ENCODE measurements around the gene ASAP3. TPM values are rescaled to one million over a fixed set of nuclear protein-coding genes. Genes with fewer than 3 reads are reported as not detected.

Gene ASAP3
- total RNA-seq, 1 experiment from 2014 or later = 71.2 TPM

GRCh38 chr1:23448846-23449245, 35.1 kb downstream of the ASAP3 start (continued):
- TF ChIP-seq, protein P1, sequence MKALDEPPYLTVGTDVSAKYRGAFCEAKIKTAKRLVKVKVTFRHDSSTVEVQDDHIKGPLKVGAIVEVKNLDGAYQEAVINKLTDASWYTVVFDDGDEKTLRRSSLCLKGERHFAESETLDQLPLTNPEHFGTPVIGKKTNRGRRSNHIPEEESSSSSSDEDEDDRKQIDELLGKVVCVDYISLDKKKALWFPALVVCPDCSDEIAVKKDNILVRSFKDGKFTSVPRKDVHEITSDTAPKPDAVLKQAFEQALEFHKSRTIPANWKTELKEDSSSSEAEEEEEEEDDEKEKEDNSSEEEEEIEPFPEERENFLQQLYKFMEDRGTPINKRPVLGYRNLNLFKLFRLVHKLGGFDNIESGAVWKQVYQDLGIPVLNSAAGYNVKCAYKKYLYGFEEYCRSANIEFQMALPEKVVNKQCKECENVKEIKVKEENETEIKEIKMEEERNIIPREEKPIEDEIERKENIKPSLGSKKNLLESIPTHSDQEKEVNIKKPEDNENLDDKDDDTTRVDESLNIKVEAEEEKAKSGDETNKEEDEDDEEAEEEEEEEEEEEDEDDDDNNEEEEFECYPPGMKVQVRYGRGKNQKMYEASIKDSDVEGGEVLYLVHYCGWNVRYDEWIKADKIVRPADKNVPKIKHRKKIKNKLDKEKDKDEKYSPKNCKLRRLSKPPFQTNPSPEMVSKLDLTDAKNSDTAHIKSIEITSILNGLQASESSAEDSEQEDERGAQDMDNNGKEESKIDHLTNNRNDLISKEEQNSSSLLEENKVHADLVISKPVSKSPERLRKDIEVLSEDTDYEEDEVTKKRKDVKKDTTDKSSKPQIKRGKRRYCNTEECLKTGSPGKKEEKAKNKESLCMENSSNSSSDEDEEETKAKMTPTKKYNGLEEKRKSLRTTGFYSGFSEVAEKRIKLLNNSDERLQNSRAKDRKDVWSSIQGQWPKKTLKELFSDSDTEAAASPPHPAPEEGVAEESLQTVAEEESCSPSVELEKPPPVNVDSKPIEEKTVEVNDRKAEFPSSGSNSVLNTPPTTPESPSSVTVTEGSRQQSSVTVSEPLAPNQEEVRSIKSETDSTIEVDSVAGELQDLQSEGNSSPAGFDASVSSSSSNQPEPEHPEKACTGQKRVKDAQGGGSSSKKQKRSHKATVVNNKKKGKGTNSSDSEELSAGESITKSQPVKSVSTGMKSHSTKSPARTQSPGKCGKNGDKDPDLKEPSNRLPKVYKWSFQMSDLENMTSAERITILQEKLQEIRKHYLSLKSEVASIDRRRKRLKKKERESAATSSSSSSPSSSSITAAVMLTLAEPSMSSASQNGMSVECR (CRISPR knock-in tag; IDR thresholded peaks at IDR 0.05; ENCODE audit: borderline replicate concordance) = no peak
- TF ChIP-seq, protein P2, sequence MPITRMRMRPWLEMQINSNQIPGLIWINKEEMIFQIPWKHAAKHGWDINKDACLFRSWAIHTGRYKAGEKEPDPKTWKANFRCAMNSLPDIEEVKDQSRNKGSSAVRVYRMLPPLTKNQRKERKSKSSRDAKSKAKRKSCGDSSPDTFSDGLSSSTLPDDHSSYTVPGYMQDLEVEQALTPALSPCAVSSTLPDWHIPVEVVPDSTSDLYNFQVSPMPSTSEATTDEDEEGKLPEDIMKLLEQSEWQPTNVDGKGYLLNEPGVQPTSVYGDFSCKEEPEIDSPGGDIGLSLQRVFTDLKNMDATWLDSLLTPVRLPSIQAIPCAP (CRISPR knock-in tag; IDR thresholded peaks at IDR 0.05) = no peak

- ChIA-PET POLR2A (no interaction called here), CTCF (interaction anchor here (0.5 to 0.7 kb wide), 4 partner anchors 37 to 1739 kb away, joined by 3 to 7 read pairs (median 3); partner anchors contain the start of gene ASAP3)
- peaks cover 16% of the 10 kb centered on the region for H3K36me3 Mint-ChIP-seq
- TF ChIP-seq, protein P3, sequence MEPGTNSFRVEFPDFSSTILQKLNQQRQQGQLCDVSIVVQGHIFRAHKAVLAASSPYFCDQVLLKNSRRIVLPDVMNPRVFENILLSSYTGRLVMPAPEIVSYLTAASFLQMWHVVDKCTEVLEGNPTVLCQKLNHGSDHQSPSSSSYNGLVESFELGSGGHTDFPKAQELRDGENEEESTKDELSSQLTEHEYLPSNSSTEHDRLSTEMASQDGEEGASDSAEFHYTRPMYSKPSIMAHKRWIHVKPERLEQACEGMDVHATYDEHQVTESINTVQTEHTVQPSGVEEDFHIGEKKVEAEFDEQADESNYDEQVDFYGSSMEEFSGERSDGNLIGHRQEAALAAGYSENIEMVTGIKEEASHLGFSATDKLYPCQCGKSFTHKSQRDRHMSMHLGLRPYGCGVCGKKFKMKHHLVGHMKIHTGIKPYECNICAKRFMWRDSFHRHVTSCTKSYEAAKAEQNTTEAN (CRISPR knock-in tag; IDR thresholded peaks at IDR 0.05) = no peak
- TF ChIP-seq GTF2I (CRISPR knock-in tag; conservative IDR thresholded peaks at IDR 0.05) (no peak), ESRRA (CRISPR knock-in tag; IDR thresholded peaks at IDR 0.05; ENCODE audit: borderline replicate concordance) (no peak), MAX (CRISPR knock-in tag; IDR thresholded peaks at IDR 0.05) (no peak), NFE2L1 (CRISPR knock-in tag; IDR thresholded peaks at IDR 0.05) (no peak), ZNF219 (CRISPR knock-in tag; IDR thresholded peaks at IDR 0.05; ENCODE audit: borderline replicate concordance) (no peak), JUN (CRISPR knock-in tag; IDR thresholded peaks at IDR 0.05) (no peak), MYBL2 (CRISPR knock-in tag; IDR thresholded peaks at IDR 0.05) (no peak), FOXP1 (CRISPR knock-in tag; IDR thresholded peaks at IDR 0.05; ENCODE audit: borderline replicate concordance) (no peak)
- TF ChIP-seq, protein P4, sequence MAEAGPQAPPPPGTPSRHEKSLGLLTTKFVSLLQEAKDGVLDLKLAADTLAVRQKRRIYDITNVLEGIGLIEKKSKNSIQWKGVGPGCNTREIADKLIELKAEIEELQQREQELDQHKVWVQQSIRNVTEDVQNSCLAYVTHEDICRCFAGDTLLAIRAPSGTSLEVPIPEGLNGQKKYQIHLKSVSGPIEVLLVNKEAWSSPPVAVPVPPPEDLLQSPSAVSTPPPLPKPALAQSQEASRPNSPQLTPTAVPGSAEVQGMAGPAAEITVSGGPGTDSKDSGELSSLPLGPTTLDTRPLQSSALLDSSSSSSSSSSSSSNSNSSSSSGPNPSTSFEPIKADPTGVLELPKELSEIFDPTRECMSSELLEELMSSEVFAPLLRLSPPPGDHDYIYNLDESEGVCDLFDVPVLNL (CRISPR knock-in tag; IDR thresholded peaks at IDR 0.05; ENCODE audit: borderline replicate concordance, low read depth) = no peak
- TF ChIP-seq, protein P5, sequence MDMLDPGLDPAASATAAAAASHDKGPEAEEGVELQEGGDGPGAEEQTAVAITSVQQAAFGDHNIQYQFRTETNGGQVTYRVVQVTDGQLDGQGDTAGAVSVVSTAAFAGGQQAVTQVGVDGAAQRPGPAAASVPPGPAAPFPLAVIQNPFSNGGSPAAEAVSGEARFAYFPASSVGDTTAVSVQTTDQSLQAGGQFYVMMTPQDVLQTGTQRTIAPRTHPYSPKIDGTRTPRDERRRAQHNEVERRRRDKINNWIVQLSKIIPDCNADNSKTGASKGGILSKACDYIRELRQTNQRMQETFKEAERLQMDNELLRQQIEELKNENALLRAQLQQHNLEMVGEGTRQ (CRISPR knock-in tag; IDR thresholded peaks at IDR 0.05) = no peak
- TF ChIP-seq, protein P6, sequence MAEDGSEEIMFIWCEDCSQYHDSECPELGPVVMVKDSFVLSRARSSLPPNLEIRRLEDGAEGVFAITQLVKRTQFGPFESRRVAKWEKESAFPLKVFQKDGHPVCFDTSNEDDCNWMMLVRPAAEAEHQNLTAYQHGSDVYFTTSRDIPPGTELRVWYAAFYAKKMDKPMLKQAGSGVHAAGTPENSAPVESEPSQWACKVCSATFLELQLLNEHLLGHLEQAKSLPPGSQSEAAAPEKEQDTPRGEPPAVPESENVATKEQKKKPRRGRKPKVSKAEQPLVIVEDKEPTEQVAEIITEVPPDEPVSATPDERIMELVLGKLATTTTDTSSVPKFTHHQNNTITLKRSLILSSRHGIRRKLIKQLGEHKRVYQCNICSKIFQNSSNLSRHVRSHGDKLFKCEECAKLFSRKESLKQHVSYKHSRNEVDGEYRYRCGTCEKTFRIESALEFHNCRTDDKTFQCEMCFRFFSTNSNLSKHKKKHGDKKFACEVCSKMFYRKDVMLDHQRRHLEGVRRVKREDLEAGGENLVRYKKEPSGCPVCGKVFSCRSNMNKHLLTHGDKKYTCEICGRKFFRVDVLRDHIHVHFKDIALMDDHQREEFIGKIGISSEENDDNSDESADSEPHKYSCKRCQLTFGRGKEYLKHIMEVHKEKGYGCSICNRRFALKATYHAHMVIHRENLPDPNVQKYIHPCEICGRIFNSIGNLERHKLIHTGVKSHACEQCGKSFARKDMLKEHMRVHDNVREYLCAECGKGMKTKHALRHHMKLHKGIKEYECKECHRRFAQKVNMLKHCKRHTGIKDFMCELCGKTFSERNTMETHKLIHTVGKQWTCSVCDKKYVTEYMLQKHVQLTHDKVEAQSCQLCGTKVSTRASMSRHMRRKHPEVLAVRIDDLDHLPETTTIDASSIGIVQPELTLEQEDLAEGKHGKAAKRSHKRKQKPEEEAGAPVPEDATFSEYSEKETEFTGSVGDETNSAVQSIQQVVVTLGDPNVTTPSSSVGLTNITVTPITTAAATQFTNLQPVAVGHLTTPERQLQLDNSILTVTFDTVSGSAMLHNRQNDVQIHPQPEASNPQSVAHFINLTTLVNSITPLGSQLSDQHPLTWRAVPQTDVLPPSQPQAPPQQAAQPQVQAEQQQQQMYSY (CRISPR knock-in tag; IDR thresholded peaks at IDR 0.05) = no peak
- no peak for ATAC-seq
- no peak overlapping the region for H3K4me3 Mint-ChIP-seq
- H3K27ac Mint-ChIP-seq = no peak overlapping the region
- DNase-seq (ENCODE audit: low spot score) = no peak
- no peaks in the 10 kb centered on the region for H3K4me1 Mint-ChIP-seq
- no peaks in the 10 kb centered on the region for H3K9me3 Mint-ChIP-seq
- H3K27me3 Mint-ChIP-seq (ENCODE audit: low read depth) = no peaks in the 10 kb centered on the region
Measured at GRCh38 chr1:23446661-23447310, 37.2 kb downstream of the ASAP3 start.

Measured in WTC11 (cell line).